Measurements from ENCODE around the gene EDEM1.

The EDEM1 gene

GRCh38 chr3:5187156-5187919 lies at the start of gene EDEM1:
Gene EDEM1 (plus strand): TSS chr3:5187707. CDS start chr3:5187806, 99 bp downstream.
- no peak for TF ChIP-seq CTCF (IDR thresholded peaks at IDR 0.05; ENCODE audit: low read depth, low read length)
- peak; percentile 91 for DNase-seq (ENCODE audit: extremely low read depth, low read depth)

- DNase-seq (ENCODE audit: extremely low read depth, low read depth): no peak
- no peak for TF ChIP-seq CTCF (IDR thresholded peaks at IDR 0.05; ENCODE audit: low read depth, low read length)
Observed at GRCh38 chr3:5138214-5138981, 49.1 kb upstream of the EDEM1 start.

- no peak for TF ChIP-seq CTCF (IDR thresholded peaks at IDR 0.05; ENCODE audit: low read depth, low read length)
- DNase-seq (ENCODE audit: extremely low read depth, low read depth): no peak
Observed at GRCh38 chr3:5140230-5140621, 47.3 kb upstream of the EDEM1 start.

- DNase-seq (ENCODE audit: extremely low read depth, low read depth): no peak
- TF ChIP-seq CTCF (IDR thresholded peaks at IDR 0.05; ENCODE audit: low read depth, low read length): no peak
Observed at GRCh38 chr3:5140839-5141238, 46.7 kb upstream of the EDEM1 start.

GRCh38 chr3:5141760-5142159 lies 45.7 kb upstream of the EDEM1 start:
- no peak for TF ChIP-seq CTCF (IDR thresholded peaks at IDR 0.05; ENCODE audit: low read depth, low read length)
- DNase-seq (ENCODE audit: extremely low read depth, low read depth): no peak

GRCh38 chr3:5143464-5143863 lies 44.0 kb upstream of the EDEM1 start:
- TF ChIP-seq CTCF (IDR thresholded peaks at IDR 0.05; ENCODE audit: low read depth, low read length): no peak
- DNase-seq (ENCODE audit: extremely low read depth, low read depth): no peak

GRCh38 chr3:5144316-5144994 lies 43.1 kb upstream of the EDEM1 start:
- no peak for DNase-seq (ENCODE audit: extremely low read depth, low read depth)
- no peak for TF ChIP-seq CTCF (IDR thresholded peaks at IDR 0.05; ENCODE audit: low read depth, low read length)
